ENCODE measurements around the gene NTMT2. TPM values are rescaled to one million over a fixed set of nuclear protein-coding genes. Genes with fewer than 3 reads are reported as not detected.

The NTMT2 gene
- polyA plus RNA-seq, 1 donor (not counting 4 experiments of a cell fraction or from before 2014, with no cell fraction given), result not detected

- Histone ChIP-seq H3K36me3 (ENCODE audit: control insufficient read depth in 2 of 2, extremely low read depth in 1 of 2, insufficient read depth in 2 of 2, low read length in 2 of 2) (no peaks in the 10 kb centered on the region), H3K27me3 (ENCODE audit: control insufficient read depth, extremely low read depth, insufficient read depth, low read length) (no peaks in the 10 kb centered on the region), H3K4me3 (ENCODE audit: control insufficient read depth in 2 of 3, extremely low read depth in 1 of 3, insufficient read depth in 2 of 3, low read depth in 1 of 3, low read length in 3 of 3) (no peak overlapping the region), H3K9me3 (ENCODE audit: control insufficient read depth, low read depth, low read length) (no peaks in the 10 kb centered on the region), H3K9me1 (ENCODE audit: control insufficient read depth, extremely low read depth, insufficient read depth, low read length) (no peaks in the 10 kb centered on the region), H3K4me2 (ENCODE audit: control insufficient read depth, extremely low read depth, insufficient read depth, low read depth, low read length) (no peak overlapping the region), H3K27ac (ENCODE audit: control insufficient read depth, insufficient read depth, low read length) (no peak overlapping the region), H3K9ac (ENCODE audit: control insufficient read depth, extremely low read depth, insufficient read depth, low read length) (no peak overlapping the region), H2AFZ (ENCODE audit: control insufficient read depth, low read length) (no peak overlapping the region), H4K20me1 (ENCODE audit: control insufficient read depth, extremely low read depth, insufficient read depth, low read length) (no peaks in the 10 kb centered on the region), H3K79me2 (ENCODE audit: control insufficient read depth, insufficient read depth, low read length) (no peaks in the 10 kb centered on the region), H3K4me1 (ENCODE audit: control insufficient read depth, extremely low read depth, insufficient read depth, low read length) (no peaks in the 10 kb centered on the region)
- DNase-seq (ENCODE audit: low read depth, low spot score) (no peak), FAIRE-seq (no peak)
- TF ChIP-seq CTCF (optimal IDR thresholded peaks at IDR 0.05 in 1 of 3, IDR thresholded peaks at IDR 0.05 in 1 of 3, conservative IDR thresholded peaks at IDR 0.05 in 1 of 3; ENCODE audit: extremely low read depth in 1 of 3, insufficient read depth in 2 of 3, low read length in 3 of 3) (no peak), EZH2 (IDR thresholded peaks at IDR 0.05; ENCODE audit: low read length) (no peak)
- dilution Hi-C loops (cut with MboI; ENCODE audit: extremely low pct_ligation_motif_present, low sequenced_read_pairs), result no loop called here
These were observed 69.5 kb downstream of the NTMT2 start for GRCh38 chr1:170215072-170215885.

GRCh38 chr1:170217517-170218256 is 71.9 kb downstream of the NTMT2 start:
- dilution Hi-C loops (cut with MboI; ENCODE audit: extremely low pct_ligation_motif_present, low sequenced_read_pairs), result no loop called here
- no peak for FAIRE-seq
- Histone ChIP-seq H3K9ac (ENCODE audit: control insufficient read depth, extremely low read depth, insufficient read depth, low read length) (no peak overlapping the region), H2AFZ (ENCODE audit: control insufficient read depth, low read length) (no peak overlapping the region), H3K4me1 (ENCODE audit: control insufficient read depth, extremely low read depth, insufficient read depth, low read length) (no peaks in the 10 kb centered on the region), H3K9me3 (ENCODE audit: control insufficient read depth, low read depth, low read length) (no peaks in the 10 kb centered on the region), H3K4me3 (ENCODE audit: control insufficient read depth in 2 of 3, extremely low read depth in 1 of 3, insufficient read depth in 2 of 3, low read depth in 1 of 3, low read length in 3 of 3) (no peak overlapping the region), H3K27ac (ENCODE audit: control insufficient read depth, insufficient read depth, low read length) (no peak overlapping the region), H3K4me2 (ENCODE audit: control insufficient read depth, extremely low read depth, insufficient read depth, low read depth, low read length) (no peak overlapping the region), H3K79me2 (ENCODE audit: control insufficient read depth, insufficient read depth, low read length) (no peaks in the 10 kb centered on the region), H3K27me3 (ENCODE audit: control insufficient read depth, extremely low read depth, insufficient read depth, low read length) (no peaks in the 10 kb centered on the region), H3K9me1 (ENCODE audit: control insufficient read depth, extremely low read depth, insufficient read depth, low read length) (no peaks in the 10 kb centered on the region), H3K36me3 (ENCODE audit: control insufficient read depth in 2 of 2, extremely low read depth in 1 of 2, insufficient read depth in 2 of 2, low read length in 2 of 2) (no peaks in the 10 kb centered on the region), H4K20me1 (ENCODE audit: control insufficient read depth, extremely low read depth, insufficient read depth, low read length) (no peaks in the 10 kb centered on the region)
- DNase-seq (ENCODE audit: low read depth, low spot score), result no peak
- TF ChIP-seq EZH2 (IDR thresholded peaks at IDR 0.05; ENCODE audit: low read length) (no peak), CTCF (optimal IDR thresholded peaks at IDR 0.05 in 1 of 3, IDR thresholded peaks at IDR 0.05 in 1 of 3, conservative IDR thresholded peaks at IDR 0.05 in 1 of 3; ENCODE audit: extremely low read depth in 1 of 3, insufficient read depth in 2 of 3, low read length in 3 of 3) (no peak)
